Muscle of leg (tissue), 11 donors: ENCODE measurements around the gene ZMAT5. TPM values are rescaled to one million over a fixed set of nuclear protein-coding genes. Genes with fewer than 3 reads are reported as not detected.

Source experiments
- DNase-seq: peaks from one replicate; pipeline ENCODE4 v3.0.0; 2013
- H3K27ac ChIP-seq: one replicate; pipeline ENCODE4 v1.5.1; 2013; ENCODE audit warnings: mild to moderate bottlenecking, low read length, control low read depth
- H3K27me3 ChIP-seq: one replicate; pipeline ENCODE4 v1.6.1; 2013; ENCODE audit warnings: low read length; ENCODE audit not compliant: control insufficient read depth, insufficient read depth
- H3K36me3 ChIP-seq: one replicate; pipeline ENCODE4 v1.6.1; 2013; ENCODE audit warnings: low read length; ENCODE audit not compliant: control insufficient read depth, insufficient read depth
- H3K4me1 ChIP-seq: one replicate; pipeline ENCODE4 v1.6.1; 2013; ENCODE audit warnings: low read length; ENCODE audit not compliant: control insufficient read depth, insufficient read depth
- H3K4me3 ChIP-seq: one replicate; pipeline ENCODE4 v1.5.1; 2013; ENCODE audit warnings: low read length, control low read depth
- H3K9me3 ChIP-seq: replicated peaks from 2 replicates; pipeline ENCODE4 v1.6.1; 2013; ENCODE audit warnings: low read depth, low read length; ENCODE audit not compliant: control insufficient read depth
- WGBS: methylation state at CpG from one replicate; pipeline ENCODE4 v1.1.5; 2013; ENCODE audit warnings: missing lambda C conversion rate; ENCODE audit not compliant: insufficient coverage; 5-methylcytosine and 5-hydroxymethylcytosine counted together
- polyA plus RNA-seq, 8 donors: library from polyadenylated mRNA; unstranded; fragments of 120-200 nt; gene quantifications; one replicate each; pipeline versions ENCODE4 v1.2.1 to v1.2.3, GENCODE V29; 2013; ENCODE audit warnings: inconsistent platforms in 1 of 8, low replicate concordance in 1 of 8; ENCODE audit not compliant: insufficient read length in 8 of 8, insufficient read depth in 1 of 8
- total RNA-seq: library from RNA; stranded (reverse); fragments of 120-200 nt; gene quantifications from one replicate; pipeline ENCODE4 v1.2.4, GENCODE V29; 2013

Gene ZMAT5
- total and polyA plus RNA-seq, 9 donors: 15.4 to 23.5 (median 18.4) TPM

DNA sequence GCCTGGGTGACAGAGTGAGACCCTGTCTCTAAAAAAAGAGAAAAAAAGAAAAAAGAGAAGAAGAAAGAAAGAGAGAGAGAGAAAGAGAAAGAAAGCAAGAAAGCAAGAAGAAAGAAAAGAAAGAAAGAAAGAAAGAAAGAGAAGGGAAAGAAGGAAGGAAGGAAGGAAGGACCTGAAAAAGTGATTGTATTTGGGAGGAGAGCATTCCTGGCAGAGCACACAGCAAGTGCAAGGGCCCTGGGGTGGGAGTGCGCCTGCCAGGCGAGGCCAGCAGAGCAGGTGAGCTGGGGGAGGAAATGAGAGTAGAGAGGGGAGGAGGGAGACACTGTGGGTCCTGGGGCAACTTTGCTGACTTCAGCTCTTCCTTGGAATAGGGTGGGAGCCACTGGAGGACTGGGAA, 54.7 kb downstream of the ZMAT5 start:
- H3K27ac ChIP-seq: no peak overlapping the region
- no peaks in the 10 kb centered on the region for H3K36me3 ChIP-seq
- WGBS: 71% methylated on average over 2 of the region's 2 CpGs
- H3K27me3 ChIP-seq: peaks cover 18% of the 10 kb centered on the region
- H3K9me3 ChIP-seq: no peaks in the 10 kb centered on the region
- H3K4me3 ChIP-seq: no peak overlapping the region
- H3K4me1 ChIP-seq: peaks cover 45% of the 10 kb centered on the region
- DNase-seq: no peak

- DNase-seq: peak; percentile 79
- no peaks in the 10 kb centered on the region for H3K36me3 ChIP-seq
- peaks cover 55% of the 10 kb centered on the region for H3K4me1 ChIP-seq
- H3K4me3 ChIP-seq: no peak overlapping the region
- no peak overlapping the region for H3K27ac ChIP-seq
- H3K27me3 ChIP-seq: peaks cover 17% of the 10 kb centered on the region
- WGBS: 63% methylated on average over 5 of the region's 18 CpGs
- H3K9me3 ChIP-seq: no peaks in the 10 kb centered on the region
These were observed 55.7 kb downstream of the ZMAT5 start for GRCh38 chr22:29710922-29711593.

- H3K36me3 ChIP-seq: no peaks in the 10 kb centered on the region
- no peaks in the 10 kb centered on the region for H3K9me3 ChIP-seq
- no peak overlapping the region for H3K27ac ChIP-seq
- DNase-seq: no peak
- no peak overlapping the region for H3K4me3 ChIP-seq
- 66% methylated on average over 14 of the region's 15 CpGs for WGBS
- peaks cover 59% of the 10 kb centered on the region for H3K4me1 ChIP-seq
- peaks cover 14% of the 10 kb centered on the region for H3K27me3 ChIP-seq
These were observed 56.6 kb downstream of the ZMAT5 start for GRCh38 chr22:29710193-29710592.

DNA sequence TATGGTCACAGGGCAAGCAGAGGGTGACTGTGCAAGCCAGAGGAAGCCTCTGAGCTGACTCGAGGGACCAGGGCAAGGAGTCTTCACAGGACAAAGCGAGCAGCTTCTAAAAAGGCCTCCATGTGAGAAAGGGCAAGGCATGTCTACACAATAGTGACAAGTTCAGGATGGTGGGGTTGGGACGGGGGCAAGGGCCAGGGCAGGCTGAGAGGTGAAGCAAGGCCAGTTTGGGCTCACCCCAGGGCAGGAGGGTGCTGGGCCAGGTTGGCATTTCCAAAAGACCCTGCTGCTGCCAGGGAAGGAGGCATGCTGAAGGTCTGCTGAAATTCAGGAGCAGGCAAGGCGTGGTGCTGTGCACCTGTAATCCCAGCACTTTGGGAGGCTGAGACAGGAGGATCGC, 59.3 kb downstream of the ZMAT5 start:
- Histone ChIP-seq H3K36me3 (no peaks in the 10 kb centered on the region), H3K27ac (no peak overlapping the region), H3K9me3 (no peaks in the 10 kb centered on the region), H3K4me1 (peaks cover 77% of the 10 kb centered on the region), H3K4me3 (no peak overlapping the region), H3K27me3 (peaks cover 22% of the 10 kb centered on the region)
- 89% methylated on average over 3 of the region's 5 CpGs for WGBS
- no peak for DNase-seq

GRCh38 chr22:29707010-29707409, 59.8 kb downstream of the ZMAT5 start:
- Histone ChIP-seq H3K27me3 (peaks cover 25% of the 10 kb centered on the region), H3K36me3 (no peaks in the 10 kb centered on the region), H3K9me3 (no peaks in the 10 kb centered on the region), H3K4me1 (peaks cover 82% of the 10 kb centered on the region), H3K27ac (no peak overlapping the region), H3K4me3 (no peak overlapping the region)
- DNase-seq: no peak
- WGBS: 61% methylated on average over 18 of the region's 18 CpGs

- no peak for DNase-seq
- peaks cover 83% of the 10 kb centered on the region for H3K4me1 ChIP-seq
These were observed 60.3 kb downstream of the ZMAT5 start for GRCh38 chr22:29706486-29706885.

DNA sequence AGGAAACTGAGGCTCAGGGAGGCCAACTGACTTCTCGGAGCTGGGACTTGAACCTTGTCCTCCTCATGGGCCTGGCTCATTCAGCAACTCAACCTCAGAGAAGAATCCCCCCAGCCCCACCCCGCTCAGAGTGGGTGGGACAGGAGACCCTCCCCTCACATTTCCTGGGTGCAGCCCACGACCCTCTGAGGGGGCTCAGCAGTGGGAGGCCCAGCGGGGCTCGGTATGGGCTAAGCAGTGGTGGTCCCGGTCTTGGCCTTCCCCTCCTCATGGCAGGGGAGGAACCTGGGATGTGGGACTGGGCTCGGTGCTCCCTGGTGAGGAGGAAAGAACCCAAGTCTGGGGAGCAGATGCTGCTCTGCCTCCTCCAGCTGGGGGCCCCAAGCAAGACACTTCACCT, 61.2 kb downstream of the ZMAT5 start:
- WGBS: no CpG with 5 or more reads among the region's 7 CpGs
- Histone ChIP-seq H3K4me1 (peaks cover 84% of the 10 kb centered on the region), H3K36me3 (no peaks in the 10 kb centered on the region), H3K27ac (no peak overlapping the region), H3K9me3 (no peaks in the 10 kb centered on the region), H3K27me3 (peaks cover 39% of the 10 kb centered on the region), H3K4me3 (no peak overlapping the region)
- DNase-seq: no peak

More at GRCh38 chr22:29706486-29706885, 60.3 kb downstream of the ZMAT5 start:
- peaks cover 30% of the 10 kb centered on the region for H3K27me3 ChIP-seq
- H3K27ac ChIP-seq: no peak overlapping the region
- no peaks in the 10 kb centered on the region for H3K36me3 ChIP-seq
- no peak overlapping the region for H3K4me3 ChIP-seq
- 9% methylated on average over 8 of the region's 9 CpGs for WGBS
- H3K9me3 ChIP-seq: no peaks in the 10 kb centered on the region

GRCh38 chr22:29704528-29705285, 62.1 kb downstream of the ZMAT5 start:
- DNase-seq: peak; percentile 73

GRCh38 chr22:29703569-29704195, 63.1 kb downstream of the ZMAT5 start:
- peaks cover 46% of the 10 kb centered on the region for H3K27me3 ChIP-seq
- H3K9me3 ChIP-seq: no peaks in the 10 kb centered on the region
- H3K36me3 ChIP-seq: no peaks in the 10 kb centered on the region
- H3K27ac ChIP-seq: no peak overlapping the region
- WGBS: 19% methylated on average over 6 of the region's 7 CpGs
- DNase-seq: no peak
- peaks cover 74% of the 10 kb centered on the region for H3K4me1 ChIP-seq
- no peak overlapping the region for H3K4me3 ChIP-seq

More at GRCh38 chr22:29704528-29705285, 62.1 kb downstream of the ZMAT5 start:
- peak overlapping the region; percentile 63 for H3K27ac ChIP-seq
- H3K4me3 ChIP-seq: no peak overlapping the region
- H3K27me3 ChIP-seq: peaks cover 46% of the 10 kb centered on the region
- H3K36me3 ChIP-seq: no peaks in the 10 kb centered on the region
- no peaks in the 10 kb centered on the region for H3K9me3 ChIP-seq
- WGBS: 27% methylated on average over 8 of the region's 14 CpGs
- H3K4me1 ChIP-seq: peaks cover 80% of the 10 kb centered on the region

- no peaks in the 10 kb centered on the region for H3K36me3 ChIP-seq
- DNase-seq: no peak
- no peak overlapping the region for H3K27ac ChIP-seq
- H3K9me3 ChIP-seq: no peaks in the 10 kb centered on the region
- 22% methylated on average over 13 of the region's 19 CpGs for WGBS
- H3K4me1 ChIP-seq: peaks cover 77% of the 10 kb centered on the region
- peaks cover 46% of the 10 kb centered on the region for H3K27me3 ChIP-seq
- no peak overlapping the region for H3K4me3 ChIP-seq
These were observed 63.8 kb downstream of the ZMAT5 start for GRCh38 chr22:29702931-29703501.
